Endodermal cell (in vitro differentiated cells): ENCODE data around the gene DZIP1. TPM values are rescaled to one million over a fixed set of nuclear protein-coding genes. Genes with fewer than 3 reads are reported as not detected.

Source experiments
- DNase-seq: peaks from one replicate; pipeline ENCODE4 v3.0.0-alpha.2; 2017
- H3K27ac ChIP-seq: 2 replicates; pipeline ENCODE4 v1.5.1; 2013; ENCODE audit warnings: mild to moderate bottlenecking, low read depth, low read length, moderate library complexity
- H3K27me3 ChIP-seq: 2 replicates; pipeline ENCODE4 v1.6.1; 2013; ENCODE audit warnings: mild to moderate bottlenecking, low read length, moderate library complexity; ENCODE audit not compliant: insufficient read depth, control insufficient read depth, poor library complexity, severe bottlenecking
- H3K36me3 ChIP-seq: 2 replicates; pipeline ENCODE4 v1.7.0; 2013; ENCODE audit warnings: mild to moderate bottlenecking, low read length, moderate library complexity; ENCODE audit not compliant: control insufficient read depth, insufficient read depth
- H3K4me1 ChIP-seq: one replicate; pipeline ENCODE4 v1.7.0; 2013; ENCODE audit warnings: low read length; ENCODE audit not compliant: control insufficient read depth, insufficient read depth
- H3K4me3 ChIP-seq: 2 replicates; pipeline ENCODE4 v1.5.1; 2013; ENCODE audit warnings: mild to moderate bottlenecking, low read length, moderate library complexity
- H3K9ac ChIP-seq: 2 replicates; pipeline ENCODE4 v1.6.1; 2013; ENCODE audit warnings: mild to moderate bottlenecking, low read length, moderate library complexity; ENCODE audit not compliant: poor library complexity, severe bottlenecking; ENCODE audit errors: extremely low read depth
- H3K9me3 ChIP-seq: 2 replicates; pipeline ENCODE4 v1.6.1; 2013; ENCODE audit warnings: mild to moderate bottlenecking, low read length, moderate library complexity; ENCODE audit not compliant: control insufficient read depth
- H3K27ac Mint-ChIP-seq: 2 replicates; pipeline ENCODE4 v1.8.0; 2020; ENCODE audit warnings: mixed read lengths
- H3K27me3 Mint-ChIP-seq: 2 replicates; pipeline ENCODE4 v1.8.0; 2021; ENCODE audit warnings: mild to moderate bottlenecking, mixed read lengths; ENCODE audit not compliant: insufficient read depth
- H3K36me3 Mint-ChIP-seq: 2 replicates; pipeline ENCODE4 v1.8.0; 2020; ENCODE audit warnings: low read depth, mixed read lengths
- H3K4me1 Mint-ChIP-seq: 2 replicates; pipeline ENCODE4 v1.8.0; 2020; ENCODE audit warnings: mixed read lengths
- H3K4me3 Mint-ChIP-seq: 2 replicates; pipeline ENCODE4 v1.8.0; 2020; ENCODE audit warnings: mild to moderate bottlenecking, moderate library complexity, mixed read lengths
- H3K9me3 Mint-ChIP-seq: 2 replicates; pipeline ENCODE4 v1.8.0; 2020; ENCODE audit warnings: mild to moderate bottlenecking, mixed read lengths
- CTCF ChIP-seq: fragments of 200-600 bp; sonication (generic); conservative IDR thresholded peaks from 2 replicates; pipeline ENCODE4 v1.5.0; 2021; ENCODE audit warnings: antibody characterized with exemption, mild to moderate bottlenecking
- WGBS, 2 experiments: methylation state at CpG; one replicate each; pipeline versions ENCODE4 v1.1.5 to v1.1.7; 2013; ENCODE audit warnings: missing lambda C conversion rate in 2 of 2, mixed read lengths in 1 of 2; ENCODE audit not compliant: insufficient coverage in 1 of 2, insufficient read length in 1 of 2; 5-methylcytosine and 5-hydroxymethylcytosine counted together
- total RNA-seq, 2 donors: library from RNA; stranded (reverse); fragmentation: NEBNext Ultra II Directional in 1 of 2; extraction: Animal tissue kit (Norgen Biotek cat#: 25700) in 1 of 2; gene quantifications; 2 replicates in 1 of 2; 3 replicates in 1 of 2; pipeline ENCODE4 v1.2.1, GENCODE V29; 2021

The DZIP1 gene
- total RNA-seq, 2 donors from 2014 or later: 36.2 to 59.9 TPM

DNA sequence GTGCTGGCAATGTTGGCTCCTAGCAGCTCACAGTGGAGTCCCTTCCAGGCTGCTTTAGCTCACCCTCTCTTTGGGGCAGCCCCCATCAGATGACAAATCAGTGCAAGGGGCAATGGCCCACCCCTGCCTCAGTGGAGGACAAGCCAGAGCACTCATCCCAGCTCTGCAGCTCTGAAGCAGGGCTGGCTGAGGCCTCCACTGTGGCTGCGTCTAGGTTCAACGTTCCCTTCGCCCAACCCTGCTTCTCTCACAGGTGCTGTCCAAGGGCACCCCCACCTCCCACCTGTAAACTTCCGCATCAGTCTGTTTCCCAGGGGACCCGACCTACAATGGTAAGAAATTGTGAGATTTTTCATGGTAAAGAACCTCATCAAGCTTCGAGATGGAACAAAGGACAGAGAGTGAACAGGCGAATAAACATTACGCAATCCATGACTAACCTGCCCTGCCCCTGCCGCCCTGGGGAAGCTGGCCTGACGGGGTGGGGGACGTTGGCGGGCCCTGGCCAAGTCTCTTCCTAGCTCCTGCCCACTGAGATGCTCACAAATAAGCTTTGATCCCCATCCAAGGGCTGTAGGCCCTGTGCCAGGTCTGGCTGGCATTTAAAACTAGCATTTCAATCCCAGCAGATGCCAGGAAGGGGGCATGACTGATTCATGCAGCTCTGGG is 40.5 kb downstream of the DZIP1 start:
- no peak overlapping the region for H3K27ac ChIP-seq
- H3K4me1 ChIP-seq: no peaks in the 10 kb centered on the region
- H3K36me3 ChIP-seq: peaks cover 39% of the 10 kb centered on the region
- H3K4me1 Mint-ChIP-seq: no peaks in the 10 kb centered on the region
- H3K9me3 Mint-ChIP-seq: no peaks in the 10 kb centered on the region
- peaks cover 38% of the 10 kb centered on the region for H3K36me3 Mint-ChIP-seq
- no peak overlapping the region for H3K9ac ChIP-seq
- no peaks in the 10 kb centered on the region for H3K27me3 ChIP-seq
- H3K4me3 Mint-ChIP-seq: no peak overlapping the region
- 94 to 98% methylated on average over 8 to 12 of the region's 12 CpGs for whole genome bisulfite sequencing, 2 experiments
- DNase-seq: no peak
- H3K9me3 ChIP-seq: no peaks in the 10 kb centered on the region
- H3K27ac Mint-ChIP-seq: no peak overlapping the region
- no peaks in the 10 kb centered on the region for H3K27me3 Mint-ChIP-seq
- no peak for TF ChIP-seq CTCF
- no peak overlapping the region for H3K4me3 ChIP-seq

GRCh38 chr13:95601906-95602305 is 42.6 kb downstream of the DZIP1 start:
- 92 to 94% methylated on average over 4 to 6 of the region's 6 CpGs for WGBS, 2 experiments
- H3K27ac Mint-ChIP-seq: no peak overlapping the region
- H3K4me1 Mint-ChIP-seq: no peaks in the 10 kb centered on the region
- no peaks in the 10 kb centered on the region for H3K27me3 Mint-ChIP-seq
- DNase-seq: no peak
- peaks cover 38% of the 10 kb centered on the region for H3K36me3 ChIP-seq
- H3K9me3 ChIP-seq: no peaks in the 10 kb centered on the region
- no peak overlapping the region for H3K4me3 ChIP-seq
- no peak overlapping the region for H3K27ac ChIP-seq
- no peaks in the 10 kb centered on the region for H3K4me1 ChIP-seq
- H3K9ac ChIP-seq: no peak overlapping the region
- no peak for TF ChIP-seq CTCF
- H3K36me3 Mint-ChIP-seq: peaks cover 36% of the 10 kb centered on the region
- no peaks in the 10 kb centered on the region for H3K27me3 ChIP-seq
- H3K9me3 Mint-ChIP-seq: no peaks in the 10 kb centered on the region
- H3K4me3 Mint-ChIP-seq: no peak overlapping the region

GRCh38 chr13:95601216-95601615 is 43.3 kb downstream of the DZIP1 start:
- H3K4me3 ChIP-seq: no peak overlapping the region
- Mint-ChIP-seq H3K36me3 (peaks cover 35% of the 10 kb centered on the region), H3K9me3 (no peaks in the 10 kb centered on the region), H3K4me3 (no peak overlapping the region), H3K4me1 (no peaks in the 10 kb centered on the region), H3K27ac (no peak overlapping the region), H3K27me3 (no peaks in the 10 kb centered on the region)
- H3K36me3 ChIP-seq: peaks cover 38% of the 10 kb centered on the region
- no peaks in the 10 kb centered on the region for H3K9me3 ChIP-seq
- no peak for DNase-seq
- no peaks in the 10 kb centered on the region for H3K27me3 ChIP-seq
- WGBS, 2 experiments: 82 to 83% methylated on average over 2 of the region's 2 CpGs
- H3K9ac ChIP-seq: no peak overlapping the region
- H3K4me1 ChIP-seq: no peaks in the 10 kb centered on the region
- H3K27ac ChIP-seq: no peak overlapping the region
- no peak for TF ChIP-seq CTCF
